Tibial artery (tissue), 4 donors: ENCODE results near the gene FBLN5.
"Not testable (repeated sequence)": the region's sequence is repeated elsewhere in the genome, so short reads cannot be mapped to it uniquely, and the experiment has no call there.

Experiments
- DNase-seq, 2 donors: peaks; one replicate each; pipeline ENCODE4 v3.0.0-alpha.2; 2019
- H3K27ac ChIP-seq, 2 donors: fragments of 200-600 bp; sonication (generic) in 1 of 2; 1 replicate in 1 of 2; 2 replicates in 1 of 2; pipeline ENCODE4 v1.5.1; 2018 to 2019; ENCODE audit warnings: mild to moderate bottlenecking in 1 of 2
- H3K27me3 ChIP-seq, 2 donors: fragments of 200-600 bp; sonication (generic) in 1 of 2; one replicate each; pipeline versions ENCODE4 v1.5.1 to v1.6.0; 2016 to 2019
- H3K36me3 ChIP-seq, 3 donors: fragments of 200-600 bp; sonication (generic) in 2 of 3; one replicate each; pipeline ENCODE4 v1.5.1; 2016 to 2019; ENCODE audit warnings: mild to moderate bottlenecking in 2 of 3
- H3K4me1 ChIP-seq, 4 donors: fragments of 200-600 bp; sonication (generic) in 2 of 4; 1 replicate in 3 of 4; 2 replicates in 1 of 4; pipeline ENCODE4 v1.5.1; 2016 to 2019
- H3K4me3 ChIP-seq, 2 donors: fragments of 200-600 bp; sonication (generic) in 1 of 2; 1 replicate in 1 of 2; 2 replicates in 1 of 2; pipeline ENCODE4 v1.5.1; 2018 to 2019; ENCODE audit warnings: mild to moderate bottlenecking in 2 of 2
- H3K9me3 ChIP-seq, 3 donors: fragments of 200-600 bp; sonication (generic) in 1 of 3; one replicate each; pipeline ENCODE4 v1.5.1; 2016 to 2019
- intact Hi-C: fragments of 100-400 bp; cut with DNase I; formaldehyde crosslinking; loops from one replicate; pipeline ENCODE4 v1.15.0; 2023; ENCODE audit warnings: low total_unique reads
- TF ChIP-seq, protein P1 (sequence below), 2 experiments: fragments of 200-600 bp in 1 of 2; fragments of 450-650 bp in 1 of 2; IDR thresholded peaks; one replicate each; pipeline ENCODE4 v1.5.1; 2017 to 2019; ENCODE audit warnings: antibody characterized with exemption in 2 of 2, mild to moderate bottlenecking in 1 of 2, moderate library complexity in 1 of 2

The FBLN5 gene

DNA sequence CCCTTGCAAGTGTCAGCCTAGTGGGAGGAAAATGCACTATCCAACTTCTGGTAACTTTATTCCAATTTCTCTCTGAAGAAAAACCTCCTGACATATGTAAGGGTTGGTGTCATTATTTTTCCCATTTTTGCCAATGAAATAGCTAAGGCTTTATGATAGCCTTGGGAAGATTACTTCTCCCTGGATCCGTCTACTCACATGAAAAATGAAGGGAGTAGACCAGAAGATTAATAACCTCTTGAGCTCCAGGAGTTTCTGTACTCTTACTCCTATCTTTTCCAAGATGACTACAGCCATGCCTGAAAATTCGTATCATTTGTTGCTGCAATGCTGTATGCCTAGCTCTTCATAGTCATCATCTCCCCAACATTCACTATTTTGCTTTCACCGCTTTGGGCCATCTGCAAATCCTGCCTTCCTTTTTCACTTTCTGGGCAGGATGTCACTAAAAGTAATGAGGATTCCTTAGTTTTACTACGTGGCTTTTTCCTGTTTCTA, 98.9 kb downstream of the FBLN5 start:
- DNase-seq = no peak
- intact Hi-C loops = no loop called here
- Histone ChIP-seq H3K27me3 (no peaks in the 10 kb centered on the region), H3K4me3 (no peak overlapping the region), H3K4me1 (peaks cover 0 to 17% (median 0%) of the 10 kb centered on the region in 4 donors), H3K9me3 (no peaks in the 10 kb centered on the region), H3K36me3 (no peaks in the 10 kb centered on the region), H3K27ac (no peak overlapping the region)
- TF ChIP-seq, protein P1, sequence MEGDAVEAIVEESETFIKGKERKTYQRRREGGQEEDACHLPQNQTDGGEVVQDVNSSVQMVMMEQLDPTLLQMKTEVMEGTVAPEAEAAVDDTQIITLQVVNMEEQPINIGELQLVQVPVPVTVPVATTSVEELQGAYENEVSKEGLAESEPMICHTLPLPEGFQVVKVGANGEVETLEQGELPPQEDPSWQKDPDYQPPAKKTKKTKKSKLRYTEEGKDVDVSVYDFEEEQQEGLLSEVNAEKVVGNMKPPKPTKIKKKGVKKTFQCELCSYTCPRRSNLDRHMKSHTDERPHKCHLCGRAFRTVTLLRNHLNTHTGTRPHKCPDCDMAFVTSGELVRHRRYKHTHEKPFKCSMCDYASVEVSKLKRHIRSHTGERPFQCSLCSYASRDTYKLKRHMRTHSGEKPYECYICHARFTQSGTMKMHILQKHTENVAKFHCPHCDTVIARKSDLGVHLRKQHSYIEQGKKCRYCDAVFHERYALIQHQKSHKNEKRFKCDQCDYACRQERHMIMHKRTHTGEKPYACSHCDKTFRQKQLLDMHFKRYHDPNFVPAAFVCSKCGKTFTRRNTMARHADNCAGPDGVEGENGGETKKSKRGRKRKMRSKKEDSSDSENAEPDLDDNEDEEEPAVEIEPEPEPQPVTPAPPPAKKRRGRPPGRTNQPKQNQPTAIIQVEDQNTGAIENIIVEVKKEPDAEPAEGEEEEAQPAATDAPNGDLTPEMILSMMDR (IDR thresholded peaks at IDR 0.05) = no peak

DNA sequence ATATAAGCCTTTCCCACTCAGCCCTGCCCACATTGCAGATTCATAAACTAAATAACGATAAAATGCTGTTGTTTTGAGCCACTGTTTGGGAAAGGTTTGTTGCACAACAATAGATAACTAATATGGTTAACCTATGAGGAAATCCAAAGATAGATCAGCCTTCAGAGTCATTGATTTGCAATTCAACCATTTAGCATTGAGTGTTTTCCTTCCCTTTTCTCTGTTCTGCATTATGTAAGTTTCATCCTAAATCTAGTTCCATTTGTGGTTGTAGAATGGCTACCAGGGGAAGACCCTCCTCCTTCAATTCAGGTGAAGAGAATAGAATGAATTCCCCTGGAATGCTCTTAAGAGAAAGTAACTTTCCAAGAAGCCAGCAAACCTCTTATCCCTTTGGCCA, 99.8 kb downstream of the FBLN5 start:
- TF ChIP-seq, protein P1 (IDR thresholded peaks at IDR 0.05) = no peak

DNA sequence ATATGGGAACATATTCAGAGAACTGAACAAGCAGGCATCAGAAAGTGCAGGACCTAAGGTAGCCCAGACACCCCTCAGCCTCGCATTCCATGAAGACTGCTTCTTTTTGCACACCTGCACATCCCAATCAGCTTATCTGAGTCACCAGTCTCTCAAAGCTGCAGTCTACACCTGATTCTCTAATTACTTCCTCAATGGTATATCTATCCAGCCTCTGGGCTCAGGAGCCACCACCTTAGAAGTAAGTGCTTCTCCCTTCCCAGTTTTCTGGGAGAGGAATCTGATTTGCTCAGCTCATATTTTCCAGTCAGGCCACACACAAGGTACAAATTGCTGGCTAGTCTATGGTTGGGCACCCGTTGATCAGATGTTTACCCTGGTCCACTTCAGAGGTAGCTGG, 101.8 kb downstream of the FBLN5 start:
- Histone ChIP-seq H3K27ac (no peak overlapping the region), H3K4me3 (no peak overlapping the region), H3K9me3 (no peaks in the 10 kb centered on the region), H3K36me3 (no peaks in the 10 kb centered on the region), H3K27me3 (no peaks in the 10 kb centered on the region), H3K4me1 (peaks cover 0 to 9% (median 0%) of the 10 kb centered on the region in 4 donors)
- no peak for DNase-seq
- TF ChIP-seq, protein P1 (IDR thresholded peaks at IDR 0.05) = no peak
- intact Hi-C loops = no loop called here

More for the DNA sequence above, 99.8 kb downstream of the FBLN5 start:
- Histone ChIP-seq H3K9me3 (no peaks in the 10 kb centered on the region), H3K27me3 (no peaks in the 10 kb centered on the region), H3K4me3 (no peak overlapping the region), H3K27ac (no peak overlapping the region), H3K36me3 (no peaks in the 10 kb centered on the region), H3K4me1 (peaks cover 0 to 10% (median 0%) of the 10 kb centered on the region in 4 donors)
- intact Hi-C loops = no loop called here
- DNase-seq = no peak

DNA sequence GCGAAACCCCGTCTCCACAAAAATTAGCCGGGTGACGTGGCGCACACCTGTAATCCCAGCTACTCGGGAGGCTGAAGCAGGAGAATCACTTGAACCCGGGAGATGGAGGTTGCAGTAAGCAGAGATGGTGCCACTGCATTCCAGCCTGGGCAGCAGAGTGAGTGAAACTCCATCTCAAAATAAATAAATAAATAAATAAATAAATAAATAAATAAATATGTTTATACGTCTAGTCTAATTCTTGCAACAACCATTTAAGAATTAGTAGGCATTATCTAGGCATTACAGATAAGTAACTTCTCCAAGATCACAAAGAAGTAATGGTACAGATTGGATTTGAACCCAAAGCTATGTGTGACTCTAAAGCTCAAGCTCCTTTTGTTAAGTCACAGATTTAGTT, 102.4 kb downstream of the FBLN5 start:
- H3K27ac ChIP-seq, H3K4me3 ChIP-seq, H3K36me3 ChIP-seq, H3K27me3 ChIP-seq, H3K9me3 ChIP-seq, DNase-seq, intact Hi-C loops: not testable (repeated sequence)
- H3K4me1 ChIP-seq = peaks cover 0 to 14% (median 0%) of the 10 kb centered on the region in 4 donors

DNA sequence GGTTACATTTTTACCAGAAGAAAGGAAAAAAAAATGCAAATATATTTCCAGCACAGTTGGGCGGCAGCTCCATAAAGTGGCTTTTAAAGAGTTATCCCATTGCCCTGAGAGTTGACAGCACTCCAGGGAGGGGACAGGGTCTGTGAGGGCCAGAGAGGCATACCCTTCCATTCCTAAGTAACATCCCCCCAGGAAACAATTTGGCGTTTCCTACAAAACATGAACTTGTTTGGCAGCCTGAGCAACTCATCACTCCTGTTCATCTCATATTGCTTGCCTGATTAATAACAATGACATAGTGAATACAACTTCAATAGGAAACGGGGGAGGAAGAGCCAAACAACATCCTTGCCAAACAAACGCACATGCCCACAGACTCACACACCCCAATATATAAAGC, 103.5 kb downstream of the FBLN5 start:
- Histone ChIP-seq H3K4me3 (no peak overlapping the region), H3K36me3 (no peaks in the 10 kb centered on the region), H3K4me1 (peaks cover 0 to 15% (median 0%) of the 10 kb centered on the region in 4 donors), H3K9me3 (no peaks in the 10 kb centered on the region), H3K27ac (no peak overlapping the region), H3K27me3 (no peaks in the 10 kb centered on the region)
- intact Hi-C loops = no loop called here
- no peak for DNase-seq
- TF ChIP-seq, protein P1 (IDR thresholded peaks at IDR 0.05) = no peak

DNA sequence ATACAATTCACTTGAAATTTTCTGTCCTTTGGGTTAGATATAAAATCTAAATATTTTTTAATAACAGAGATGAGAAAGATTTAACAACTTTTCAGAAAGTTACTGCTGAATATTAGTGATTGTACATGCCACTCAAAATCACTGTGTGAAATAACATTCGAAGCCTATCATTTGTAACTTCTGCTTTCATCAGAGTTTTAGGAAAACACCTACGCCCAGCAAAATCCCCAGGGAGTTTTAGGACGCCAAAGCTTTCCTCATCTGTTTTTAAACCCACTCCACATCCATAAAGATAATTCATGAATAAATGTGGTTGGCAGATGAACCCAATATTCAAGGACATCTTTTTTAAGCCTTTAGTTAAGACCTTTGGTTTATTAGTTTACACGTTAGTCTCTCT, 104.1 kb downstream of the FBLN5 start:
- DNase-seq = no peak
- no peaks in the 10 kb centered on the region for H3K9me3 ChIP-seq
- no peaks in the 10 kb centered on the region for H3K27me3 ChIP-seq
- H3K36me3 ChIP-seq = no peaks in the 10 kb centered on the region
- H3K27ac ChIP-seq = no peak overlapping the region
- intact Hi-C loops = no loop called here
- peaks cover 0 to 21% (median 0%) of the 10 kb centered on the region in 4 donors for H3K4me1 ChIP-seq
- TF ChIP-seq, protein P1 (IDR thresholded peaks at IDR 0.05) = no peak
- no peak overlapping the region for H3K4me3 ChIP-seq
